Nephron progenitor cell (in vitro differentiated cells): ENCODE results near the gene PKP2.

Experiments
- DNase-seq: peaks from one replicate; pipeline ENCODE4 v3.0.0; 2021
- H3K27ac Mint-ChIP-seq: 2 replicates; pipeline ENCODE4 v1.8.0; 2021; ENCODE audit warnings: mild to moderate bottlenecking, moderate library complexity, mixed read lengths
- H3K27me3 Mint-ChIP-seq: 2 replicates; pipeline ENCODE4 v1.8.0; 2021; ENCODE audit warnings: mild to moderate bottlenecking, low read depth, mixed read lengths; ENCODE audit not compliant: poor library complexity
- H3K36me3 Mint-ChIP-seq: 2 replicates; pipeline ENCODE4 v1.8.0; 2021; ENCODE audit warnings: low read depth, mixed read lengths
- H3K4me1 Mint-ChIP-seq: 2 replicates; pipeline ENCODE4 v1.8.0; 2021; ENCODE audit warnings: mixed read lengths
- H3K4me3 Mint-ChIP-seq: 2 replicates; pipeline ENCODE4 v1.8.0; 2021; ENCODE audit warnings: mild to moderate bottlenecking, moderate library complexity, mixed read lengths
- H3K9me3 Mint-ChIP-seq: 2 replicates; pipeline ENCODE4 v1.8.0; 2021; ENCODE audit warnings: mild to moderate bottlenecking, moderate library complexity, mixed read lengths
- CTCF ChIP-seq: fragments of 200-600 bp; sonication (generic); IDR thresholded peaks from 2 replicates; pipeline ENCODE4 v1.5.0; 2021; ENCODE audit warnings: antibody characterized with exemption

Gene PKP2

DNA sequence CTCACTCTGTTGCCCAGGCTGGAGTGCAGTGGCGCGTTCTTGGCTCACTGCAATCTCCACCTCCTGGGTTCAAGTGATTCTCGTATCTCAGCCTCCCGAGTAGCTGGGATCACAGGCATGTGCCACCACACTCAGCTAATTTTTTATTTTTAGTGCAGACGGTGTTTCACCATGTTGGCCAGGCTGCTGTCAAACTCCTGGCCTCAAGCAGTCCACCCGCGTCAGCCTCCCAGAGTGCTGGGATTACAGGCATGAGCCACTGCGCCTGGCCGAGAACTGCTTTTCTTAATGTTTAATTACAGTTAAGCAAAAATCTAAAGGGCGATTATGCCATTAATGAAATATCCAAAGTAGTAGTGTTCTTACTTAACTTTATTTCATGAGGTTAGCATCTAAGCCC, 154.4 kb downstream of the PKP2 start:
- TF ChIP-seq CTCF: no peak
- H3K4me1 Mint-ChIP-seq: no peaks in the 10 kb centered on the region
- no peak for DNase-seq
- no peak overlapping the region for H3K4me3 Mint-ChIP-seq
- no peaks in the 10 kb centered on the region for H3K27me3 Mint-ChIP-seq
- H3K9me3 Mint-ChIP-seq: no peaks in the 10 kb centered on the region
- H3K27ac Mint-ChIP-seq: no peak overlapping the region
- peaks cover 79% of the 10 kb centered on the region for H3K36me3 Mint-ChIP-seq
